ENCODE results near the gene TMEM270. TPM values are rescaled to one million over a fixed set of nuclear protein-coding genes. Genes with fewer than 3 reads are reported as not detected.

The TMEM270 gene
- total and polyA plus RNA-seq, 2 of the 8 experiments (the other 6 are each of a cell fraction or from before 2014, with no cell fraction given) = 0.26 TPM; not detected in 1

GRCh38 chr7:73908123-73908611 is 47.2 kb downstream of the TMEM270 start (continued):
- TF ChIP-seq CHD7 (IDR thresholded peaks at IDR 0.05; ENCODE audit: insufficient replicate concordance, low read length) (no peak), TAF7 (optimal IDR thresholded peaks at IDR 0.05; ENCODE audit: borderline replicate concordance, low read depth, low read length) (no peak), NANOG (IDR thresholded peaks at IDR 0.05; ENCODE audit: insufficient read depth, low read depth, low read length, poor library complexity, severe bottlenecking) (no peak), GABPA (IDR thresholded peaks at IDR 0.05; ENCODE audit: borderline replicate concordance, insufficient read depth, low read length) (no peak), CBX5 (IDR thresholded peaks at IDR 0.05; ENCODE audit: low read depth, low read length) (no peak), TEAD4 (IDR thresholded peaks at IDR 0.05; ENCODE audit: low read depth, low read length) (no peak)
